Measurements from ENCODE around the gene SHISAL2A. TPM values are rescaled to one million over a fixed set of nuclear protein-coding genes. Genes with fewer than 3 reads are reported as not detected.

SHISAL2A gene
- total RNA-seq, 2 donors from 2014 or later: not detected

DNA sequence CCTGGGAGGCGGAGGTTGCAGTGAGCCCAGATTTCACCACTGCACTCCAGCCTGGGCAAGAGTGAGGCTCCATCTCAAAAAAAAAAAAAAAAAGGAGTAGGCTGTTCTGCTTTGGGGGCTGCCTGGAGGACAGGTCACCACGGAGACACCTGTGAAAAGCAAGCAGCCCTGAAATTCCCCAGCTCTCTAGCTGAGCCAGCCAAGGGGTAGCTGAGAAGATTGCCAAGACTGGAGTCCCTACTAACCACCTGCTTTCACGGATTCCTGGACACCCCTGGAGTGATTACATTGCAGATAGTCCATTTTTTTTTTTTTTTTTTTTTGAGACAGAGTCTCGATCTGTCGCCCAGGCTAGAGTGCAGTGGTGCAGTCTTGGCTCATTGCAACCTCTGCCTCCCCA, 18.3 kb upstream of the SHISAL2A start:
- WGBS, 2 donors: 97% methylated on average over 5 of the region's 5 CpGs
- intact Hi-C loops (cut with DNase I): no loop called here
- Histone ChIP-seq H3K27ac (no peak overlapping the region), H3K27me3 (no peaks in the 10 kb centered on the region), H3K4me1 (peaks cover 11% of the 10 kb centered on the region), H3K9me3 (no peaks in the 10 kb centered on the region), H3K36me3 (replicated peaks in 1 of 2; ENCODE audit: insufficient read depth in 1 of 2, low read depth in 2 of 2) (no peaks in the 10 kb centered on the region), H3K4me3 (no peak overlapping the region)
- ATAC-seq (no peak), DNase-seq (no peak)
- TF ChIP-seq, protein P1, sequence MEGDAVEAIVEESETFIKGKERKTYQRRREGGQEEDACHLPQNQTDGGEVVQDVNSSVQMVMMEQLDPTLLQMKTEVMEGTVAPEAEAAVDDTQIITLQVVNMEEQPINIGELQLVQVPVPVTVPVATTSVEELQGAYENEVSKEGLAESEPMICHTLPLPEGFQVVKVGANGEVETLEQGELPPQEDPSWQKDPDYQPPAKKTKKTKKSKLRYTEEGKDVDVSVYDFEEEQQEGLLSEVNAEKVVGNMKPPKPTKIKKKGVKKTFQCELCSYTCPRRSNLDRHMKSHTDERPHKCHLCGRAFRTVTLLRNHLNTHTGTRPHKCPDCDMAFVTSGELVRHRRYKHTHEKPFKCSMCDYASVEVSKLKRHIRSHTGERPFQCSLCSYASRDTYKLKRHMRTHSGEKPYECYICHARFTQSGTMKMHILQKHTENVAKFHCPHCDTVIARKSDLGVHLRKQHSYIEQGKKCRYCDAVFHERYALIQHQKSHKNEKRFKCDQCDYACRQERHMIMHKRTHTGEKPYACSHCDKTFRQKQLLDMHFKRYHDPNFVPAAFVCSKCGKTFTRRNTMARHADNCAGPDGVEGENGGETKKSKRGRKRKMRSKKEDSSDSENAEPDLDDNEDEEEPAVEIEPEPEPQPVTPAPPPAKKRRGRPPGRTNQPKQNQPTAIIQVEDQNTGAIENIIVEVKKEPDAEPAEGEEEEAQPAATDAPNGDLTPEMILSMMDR (IDR thresholded peaks at IDR 0.05): no peak
- no peak for TF ChIP-seq POLR2A (IDR thresholded peaks at IDR 0.05)

DNA sequence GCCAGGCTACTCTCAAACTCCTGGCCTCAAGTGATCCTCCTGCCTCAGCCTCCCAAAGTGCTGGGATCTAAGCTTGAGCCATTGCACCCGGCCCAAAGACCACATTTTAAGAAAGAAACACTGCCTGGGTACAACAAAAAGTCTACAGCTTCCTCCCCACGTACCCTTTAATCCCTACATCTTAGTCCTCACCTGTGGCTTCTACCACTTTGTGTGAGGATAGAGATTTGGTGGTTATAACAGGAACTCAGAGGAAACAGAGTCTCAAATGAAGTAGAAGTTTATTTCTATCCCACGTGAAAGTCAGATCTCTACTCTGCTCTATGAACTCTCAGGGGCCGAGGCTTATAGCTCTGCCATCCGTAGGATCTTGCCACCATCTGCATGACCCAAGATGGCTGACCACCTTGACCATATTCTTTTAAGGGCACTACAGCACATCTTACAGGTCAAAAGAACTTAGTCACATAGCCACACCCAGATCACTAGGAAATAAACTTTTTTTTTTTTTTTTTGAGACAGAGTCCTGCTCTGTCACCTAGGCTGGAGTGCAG, 17.4 kb upstream of the SHISAL2A start:
- intact Hi-C loops (cut with DNase I): no loop called here
- no peak overlapping the region for H3K4me3 ChIP-seq

DNA sequence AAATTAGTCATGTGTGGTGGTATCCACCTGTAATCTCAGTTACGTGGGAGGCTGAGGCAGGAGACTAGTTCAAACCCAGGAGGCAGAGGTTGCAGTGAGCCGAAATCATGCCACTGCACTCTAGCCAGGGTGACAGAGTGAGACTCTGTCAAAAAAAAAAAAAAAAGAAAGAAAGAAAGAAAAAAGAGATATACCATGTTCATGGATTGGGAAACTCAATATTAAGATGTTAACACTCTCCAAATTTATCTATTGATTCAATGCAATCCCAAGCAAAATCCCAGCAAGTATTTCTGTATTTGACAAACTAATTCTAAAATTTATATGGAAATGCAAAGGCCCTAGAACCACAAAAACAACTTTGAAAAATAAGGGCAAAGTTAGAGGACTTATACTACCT, 11.0 kb upstream of the SHISAL2A start:
- Histone ChIP-seq H3K4me3 (no peak overlapping the region), H3K27me3 (no peaks in the 10 kb centered on the region), H3K27ac (no peak overlapping the region), H3K36me3 (replicated peaks in 1 of 2; ENCODE audit: insufficient read depth in 1 of 2, low read depth in 2 of 2) (no peaks in the 10 kb centered on the region), H3K9me3 (no peaks in the 10 kb centered on the region), H3K4me1 (no peaks in the 10 kb centered on the region)
- intact Hi-C loops (cut with DNase I): no loop called here
- DNase-seq (no peak), ATAC-seq (no peak)
- 91 to 98% methylated on average over 2 of the region's 2 CpGs for WGBS, 2 donors
- no peak for TF ChIP-seq POLR2A (IDR thresholded peaks at IDR 0.05)
- TF ChIP-seq, protein P1 (IDR thresholded peaks at IDR 0.05): no peak

More for the DNA sequence above, 17.4 kb upstream of the SHISAL2A start:
- no peaks in the 10 kb centered on the region for H3K9me3 ChIP-seq
- H3K27ac ChIP-seq: no peak overlapping the region
- no peak for DNase-seq
- peaks cover 11% of the 10 kb centered on the region for H3K4me1 ChIP-seq
- TF ChIP-seq, protein P1 (IDR thresholded peaks at IDR 0.05): no peak
- TF ChIP-seq POLR2A (IDR thresholded peaks at IDR 0.05): no peak
- no peaks in the 10 kb centered on the region for H3K27me3 ChIP-seq
- no peaks in the 10 kb centered on the region for H3K36me3 ChIP-seq (replicated peaks in 1 of 2; ENCODE audit: insufficient read depth in 1 of 2, low read depth in 2 of 2)
- no peak for ATAC-seq
- 73 to 86% methylated on average over 5 of the region's 5 CpGs for WGBS, 2 donors

DNA sequence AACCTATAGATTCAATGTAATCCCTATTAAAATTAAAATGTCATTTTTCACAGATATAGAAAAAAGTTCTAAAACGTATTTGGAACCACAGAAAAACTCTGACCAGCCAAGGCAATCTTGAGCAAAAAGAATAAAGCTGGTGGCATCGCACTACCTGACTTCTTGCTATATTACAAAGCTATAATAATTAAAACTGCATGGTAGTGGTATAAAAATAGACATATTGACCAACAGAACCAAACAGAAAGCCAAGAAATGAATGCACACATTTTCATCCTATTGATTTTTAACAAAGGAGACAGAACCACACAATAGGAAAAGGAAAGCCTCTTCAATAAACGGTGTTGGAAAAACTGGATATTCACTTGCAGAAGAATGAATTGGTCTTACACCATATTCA, 9.2 kb upstream of the SHISAL2A start:
- no peak for TF ChIP-seq POLR2A (IDR thresholded peaks at IDR 0.05)
- TF ChIP-seq, protein P1 (IDR thresholded peaks at IDR 0.05): no peak
- Histone ChIP-seq H3K36me3 (replicated peaks in 1 of 2; ENCODE audit: insufficient read depth in 1 of 2, low read depth in 2 of 2) (no peaks in the 10 kb centered on the region), H3K27ac (no peak overlapping the region), H3K4me1 (no peaks in the 10 kb centered on the region), H3K9me3 (no peaks in the 10 kb centered on the region), H3K4me3 (no peak overlapping the region), H3K27me3 (no peaks in the 10 kb centered on the region)
- 83 to 87% methylated on average over 3 of the region's 3 CpGs for WGBS, 2 donors
- ATAC-seq: no peak
- intact Hi-C loops (cut with DNase I): no loop called here
- no peak for DNase-seq

DNA sequence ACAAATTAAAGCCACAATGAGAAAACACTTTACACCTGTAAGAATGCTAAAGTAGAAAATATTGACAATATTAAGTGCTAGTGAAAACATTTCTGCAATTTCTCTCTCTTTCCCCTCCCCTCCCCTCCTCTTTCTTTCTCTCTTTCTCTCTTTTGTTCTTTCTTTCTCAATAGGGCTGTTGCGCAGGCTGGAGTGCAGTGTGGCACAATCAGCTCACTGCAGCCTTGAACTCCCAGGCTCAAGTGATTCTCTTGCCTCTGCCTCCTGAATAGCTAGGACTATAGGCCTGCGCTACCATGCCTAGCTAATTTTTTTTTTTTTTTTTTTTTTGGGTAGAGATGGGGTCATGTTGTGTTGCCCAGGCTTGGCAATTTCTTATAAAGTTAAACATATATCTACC, 5.9 kb upstream of the SHISAL2A start:
- Histone ChIP-seq H3K36me3 (replicated peaks in 1 of 2; ENCODE audit: insufficient read depth in 1 of 2, low read depth in 2 of 2) (no peaks in the 10 kb centered on the region), H3K27ac (no peak overlapping the region), H3K9me3 (no peaks in the 10 kb centered on the region), H3K4me1 (no peaks in the 10 kb centered on the region), H3K4me3 (no peak overlapping the region), H3K27me3 (no peaks in the 10 kb centered on the region)
- TF ChIP-seq, protein P1 (IDR thresholded peaks at IDR 0.05): no peak
- TF ChIP-seq POLR2A (IDR thresholded peaks at IDR 0.05): no peak
- intact Hi-C loops (cut with DNase I): no loop called here
- no peak for DNase-seq
- WGBS, 2 donors: 94 to 95% methylated on average over 2 of the region's 2 CpGs
- ATAC-seq: no peak
